K562 (cell line): ENCODE data around the gene RRAGD. TPM values are rescaled to one million over a fixed set of nuclear protein-coding genes. Genes with fewer than 3 reads are reported as not detected.
A peak's percentile ranks its signal among the peaks of the same experiment; 100 is the strongest.

Experiments used
- CREBBP ChIP-seq: IDR thresholded peaks from one replicate; pipeline ENCODE4 v1.6.1; 2012; ENCODE audit warnings: low read depth, mild to moderate bottlenecking, control low read depth, inconsistent platforms, low read length
- ETS2 ChIP-seq: IDR thresholded peaks from 2 replicates; pipeline ENCODE4 v1.6.1; 2016; ENCODE audit warnings: borderline replicate concordance, missing genetic modification characterization, mild to moderate bottlenecking, moderate library complexity, missing compliant biosample characterization; ENCODE audit not compliant: poor library complexity, severe bottlenecking
- FOXK1 ChIP-seq: sonication (generic); formaldehyde crosslinking; IDR thresholded peaks from 2 replicates; pipeline ENCODE4 v1.8.0; 2022; ENCODE audit warnings: missing genetic modification reagents, mild to moderate bottlenecking, borderline replicate concordance
- GATA2 ChIP-seq: sonication (generic); formaldehyde crosslinking; IDR thresholded peaks from 2 replicates; pipeline ENCODE4 v1.4.0; 2020; ENCODE audit warnings: mild to moderate bottlenecking, missing genetic modification reagents
- HDAC3 ChIP-seq: fragments of 450-650 bp; IDR thresholded peaks from 2 replicates; pipeline ENCODE4 v1.6.1; 2018; ENCODE audit warnings: borderline replicate concordance, mild to moderate bottlenecking, moderate library complexity; ENCODE audit not compliant: partially characterized antibody
- HEY1 ChIP-seq: fragments of 250-450 bp; sonication (Bioruptor Pico); IDR thresholded peaks from 2 replicates; pipeline ENCODE4 v1.5.0; 2020; ENCODE audit warnings: mild to moderate bottlenecking, moderate library complexity, borderline replicate concordance
- KAT8 ChIP-seq: fragments of 450-650 bp; IDR thresholded peaks from 2 replicates; pipeline ENCODE4 v1.6.1; 2016; ENCODE audit warnings: low read depth, mild to moderate bottlenecking
- MIER1 ChIP-seq: fragments of 450-650 bp; IDR thresholded peaks from 2 replicates; pipeline ENCODE4 v1.6.1; 2016; ENCODE audit warnings: antibody characterized with exemption, mild to moderate bottlenecking, low read depth
- POLR3A ChIP-seq: IDR thresholded peaks from 2 replicates; pipeline ENCODE4 v1.6.1; 2011; ENCODE audit warnings: borderline replicate concordance, mild to moderate bottlenecking, moderate library complexity; ENCODE audit not compliant: insufficient read length, insufficient read depth; ENCODE audit errors: extremely low read depth
- RFX5 ChIP-seq: IDR thresholded peaks from 2 replicates; pipeline ENCODE4 v1.6.1; 2011; ENCODE audit warnings: low read depth, mild to moderate bottlenecking, improper control_type of control experiment, low read length
- TCF7L2 ChIP-seq: fragments of 150-350 bp; IDR thresholded peaks from 2 replicates; pipeline ENCODE4 v1.6.1; 2016; ENCODE audit warnings: low read depth, mild to moderate bottlenecking, low read length, moderate library complexity
- TSC22D4 ChIP-seq: fragments of 450-650 bp; IDR thresholded peaks from 2 replicates; pipeline ENCODE4 v1.6.1; 2016; ENCODE audit warnings: missing genetic modification characterization, missing biosample characterization, control low read depth
- ZBTB1 ChIP-seq: sonication (generic); formaldehyde crosslinking; IDR thresholded peaks from 2 replicates; pipeline ENCODE4 v1.8.1; 2023; ENCODE audit warnings: missing genetic modification reagents, low read depth, mild to moderate bottlenecking, borderline replicate concordance
- ZNF133 ChIP-seq: fragments of 250-450 bp; sonication (Bioruptor Pico); IDR thresholded peaks from 2 replicates; pipeline ENCODE4 v1.4.0; 2020; ENCODE audit warnings: mild to moderate bottlenecking
- ZNF134 ChIP-seq: fragments of 250-450 bp; sonication (Bioruptor Pico); conservative IDR thresholded peaks from 2 replicates; pipeline ENCODE4 v1.4.0; 2020
- ZNF175 ChIP-seq: fragments of 200-800 bp; sonication (Bioruptor generic); IDR thresholded peaks from 2 replicates; pipeline ENCODE4 v1.6.1; 2016; ENCODE audit warnings: low read depth, mild to moderate bottlenecking, missing genetic modification characterization, missing compliant biosample characterization
- ZNF274 ChIP-seq: IDR thresholded peaks from 2 replicates; pipeline ENCODE4 v1.6.1; 2011; ENCODE audit warnings: low read depth, mild to moderate bottlenecking, low read length, moderate library complexity, borderline replicate concordance
- polyA plus RNA-seq, 8 experiments: library from polyadenylated mRNA; depleted of rRNA in 4 of 8; stranded (reverse) in 5 of 8; unstranded in 3 of 8; fragments of >200 nt; fragmentation: Nextera tagmentation in 2 of 8; fragmentation: Illumina TruSeq in 1 of 8; extraction: Ambion mirVana in 2 of 8; extraction: Trizol in 1 of 8; gene quantifications; 2 replicates each; pipeline versions ENCODE4 v1.2.1 to v1.2.3, GENCODE V29; 2011 to 2014; ENCODE audit warnings: inconsistent platforms in 1 of 8, missing spikeins in 1 of 8
- total RNA-seq, 7 experiments: library from RNA; depleted of rRNA in 6 of 7; stranded (reverse); fragments of >200 nt in 6 of 7; fragmentation: Illumina TruSeq in 2 of 7; extraction: Trizol in 2 of 7; gene quantifications; 2 replicates each; pipeline versions ENCODE4 v1.2.1 to v1.2.3, GENCODE V29; 2011 to 2021; ENCODE audit warnings: low replicate concordance in 1 of 7
- TF ChIP-seq, protein P1 (sequence below): fragments of 250-450 bp; sonication (Bioruptor Pico); IDR thresholded peaks from 2 replicates; pipeline ENCODE4 v1.5.0; 2021; ENCODE audit warnings: mild to moderate bottlenecking, moderate library complexity
- TF ChIP-seq, protein P2 (sequence below): fragments of 450-650 bp; IDR thresholded peaks from 2 replicates; pipeline ENCODE4 v1.6.1; 2016; ENCODE audit warnings: missing biosample characterization, missing genetic modification characterization
- TF ChIP-seq, protein P3 (sequence below): fragments of 450-650 bp; IDR thresholded peaks from one replicate; pipeline ENCODE4 v1.6.1; 2018; ENCODE audit warnings: mild to moderate bottlenecking, moderate library complexity; ENCODE audit not compliant: partially characterized antibody
- TF ChIP-seq, protein P4 (sequence below): fragments of 250-450 bp; sonication (Bioruptor Pico); IDR thresholded peaks from 2 replicates; pipeline ENCODE4 v1.4.0; 2020; ENCODE audit warnings: mild to moderate bottlenecking, moderate library complexity

The RRAGD gene
- total and polyA plus RNA-seq, 9 of the 15 experiments (the other 6 are each of a cell fraction or from before 2014, with no cell fraction given) = 0.03 to 0.07 (median 0.04) TPM; not detected in 6

DNA sequence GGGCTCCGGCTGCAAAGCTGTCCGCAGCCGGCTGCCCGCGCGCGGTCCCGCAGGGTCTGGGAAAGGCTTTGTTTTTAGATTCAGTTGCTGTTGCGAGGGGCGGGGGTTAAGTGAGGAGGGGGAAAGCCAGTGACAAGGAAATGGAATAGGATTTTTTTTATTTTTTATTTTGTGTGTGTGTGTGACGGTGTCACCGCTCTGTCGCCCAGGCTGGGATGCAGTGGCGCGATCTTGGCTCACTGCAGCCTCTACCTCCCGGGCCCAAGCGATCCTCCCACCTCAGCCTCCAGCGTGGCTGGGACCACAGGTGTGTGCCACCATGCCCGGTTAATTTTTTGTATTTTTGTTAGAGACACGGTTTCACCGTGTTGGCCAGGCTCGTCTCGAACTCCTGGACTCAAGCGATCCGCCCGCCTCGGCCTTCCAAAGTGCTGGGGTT, 58.9 kb downstream of the RRAGD start (continued):
- TF ChIP-seq KAT8 = no peak
- no peak for TF ChIP-seq ZBTB1 (CRISPR knock-in tag)
- TF ChIP-seq, protein P1, sequence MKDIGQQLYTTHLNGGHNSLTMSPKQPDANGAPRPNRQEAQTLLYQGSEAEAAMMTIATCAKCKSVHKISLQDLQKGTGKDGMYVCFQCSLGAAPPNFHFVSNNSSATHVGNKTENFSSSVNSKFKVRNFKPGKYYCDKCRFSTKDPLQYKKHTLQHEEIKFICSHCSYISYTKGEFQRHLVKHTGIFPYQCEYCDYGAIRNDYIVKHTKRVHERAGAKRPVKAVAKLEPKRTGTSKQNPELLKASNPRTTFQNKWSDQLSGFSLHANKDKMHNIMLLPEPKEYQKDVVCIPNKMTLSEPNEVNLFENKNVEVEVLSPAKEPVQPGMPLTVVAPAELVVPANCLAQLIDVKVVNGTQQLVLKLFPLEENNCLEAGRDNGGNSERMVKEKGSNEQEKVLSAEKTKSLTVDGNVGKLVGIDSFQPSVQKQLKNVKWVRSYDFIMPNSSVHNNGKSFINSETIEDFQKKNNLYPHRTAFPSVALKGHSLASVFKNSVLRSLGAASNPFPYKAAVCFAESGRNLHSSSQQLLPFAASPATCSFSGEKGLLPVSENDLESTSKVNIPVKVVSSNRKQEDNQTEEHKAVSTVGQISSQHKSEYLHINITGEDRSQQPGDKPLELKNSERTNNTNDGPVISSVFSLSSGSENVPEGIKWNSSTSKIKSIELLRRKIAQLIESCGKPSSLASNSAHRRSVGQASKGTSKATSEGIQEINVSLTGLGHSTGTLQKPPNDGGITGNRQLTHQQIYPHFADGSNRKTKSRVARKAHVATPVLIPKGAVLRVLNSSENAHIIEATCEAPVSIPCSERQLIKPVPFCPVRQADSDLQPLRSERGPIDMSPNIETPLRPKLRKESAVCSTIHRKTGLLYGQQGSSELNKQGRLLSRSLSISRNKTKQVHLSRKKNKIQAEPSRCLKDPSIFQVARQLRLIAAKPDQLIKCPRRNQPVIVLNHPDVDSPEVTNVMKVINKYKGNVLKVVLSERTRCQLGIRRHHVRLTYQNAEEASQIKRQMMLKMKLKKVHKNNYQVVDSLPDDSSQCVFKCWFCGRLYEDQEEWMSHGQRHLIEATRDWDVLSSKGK (CRISPR knock-in tag) = no peak
- TF ChIP-seq, protein P2, sequence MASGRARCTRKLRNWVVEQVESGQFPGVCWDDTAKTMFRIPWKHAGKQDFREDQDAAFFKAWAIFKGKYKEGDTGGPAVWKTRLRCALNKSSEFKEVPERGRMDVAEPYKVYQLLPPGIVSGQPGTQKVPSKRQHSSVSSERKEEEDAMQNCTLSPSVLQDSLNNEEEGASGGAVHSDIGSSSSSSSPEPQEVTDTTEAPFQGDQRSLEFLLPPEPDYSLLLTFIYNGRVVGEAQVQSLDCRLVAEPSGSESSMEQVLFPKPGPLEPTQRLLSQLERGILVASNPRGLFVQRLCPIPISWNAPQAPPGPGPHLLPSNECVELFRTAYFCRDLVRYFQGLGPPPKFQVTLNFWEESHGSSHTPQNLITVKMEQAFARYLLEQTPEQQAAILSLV (tag) = no peak
- no peak for TF ChIP-seq MIER1
- TF ChIP-seq TCF7L2 = no peak
- TF ChIP-seq HDAC3 = no peak
- TF ChIP-seq TSC22D4 = no peak
- no peak for TF ChIP-seq ZNF274
- TF ChIP-seq, protein P3, sequence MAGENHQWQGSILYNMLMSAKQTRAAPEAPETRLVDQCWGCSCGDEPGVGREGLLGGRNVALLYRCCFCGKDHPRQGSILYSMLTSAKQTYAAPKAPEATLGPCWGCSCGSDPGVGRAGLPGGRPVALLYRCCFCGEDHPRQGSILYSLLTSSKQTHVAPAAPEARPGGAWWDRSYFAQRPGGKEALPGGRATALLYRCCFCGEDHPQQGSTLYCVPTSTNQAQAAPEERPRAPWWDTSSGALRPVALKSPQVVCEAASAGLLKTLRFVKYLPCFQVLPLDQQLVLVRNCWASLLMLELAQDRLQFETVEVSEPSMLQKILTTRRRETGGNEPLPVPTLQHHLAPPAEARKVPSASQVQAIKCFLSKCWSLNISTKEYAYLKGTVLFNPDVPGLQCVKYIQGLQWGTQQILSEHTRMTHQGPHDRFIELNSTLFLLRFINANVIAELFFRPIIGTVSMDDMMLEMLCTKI = no peak
- 0 out of 2 replicates have a peak, but pooled peaks have one; percentile 23 for TF ChIP-seq FOXK1 (CRISPR knock-in tag)
- no peak for TF ChIP-seq RFX5
- TF ChIP-seq ZNF175 (CRISPR knock-in tag) = peak; percentile 52; the same call in 1 of the 2 replicates
- TF ChIP-seq GATA2 = no peak
- no peak for TF ChIP-seq ZNF133 (CRISPR knock-in tag)
- no peak for TF ChIP-seq HEY1
- TF ChIP-seq POLR3A = no peak
- no peak for TF ChIP-seq ZNF134 (CRISPR knock-in tag)
- no peak for TF ChIP-seq ETS2 (tag)
- no peak for TF ChIP-seq CREBBP
- TF ChIP-seq, protein P4, sequence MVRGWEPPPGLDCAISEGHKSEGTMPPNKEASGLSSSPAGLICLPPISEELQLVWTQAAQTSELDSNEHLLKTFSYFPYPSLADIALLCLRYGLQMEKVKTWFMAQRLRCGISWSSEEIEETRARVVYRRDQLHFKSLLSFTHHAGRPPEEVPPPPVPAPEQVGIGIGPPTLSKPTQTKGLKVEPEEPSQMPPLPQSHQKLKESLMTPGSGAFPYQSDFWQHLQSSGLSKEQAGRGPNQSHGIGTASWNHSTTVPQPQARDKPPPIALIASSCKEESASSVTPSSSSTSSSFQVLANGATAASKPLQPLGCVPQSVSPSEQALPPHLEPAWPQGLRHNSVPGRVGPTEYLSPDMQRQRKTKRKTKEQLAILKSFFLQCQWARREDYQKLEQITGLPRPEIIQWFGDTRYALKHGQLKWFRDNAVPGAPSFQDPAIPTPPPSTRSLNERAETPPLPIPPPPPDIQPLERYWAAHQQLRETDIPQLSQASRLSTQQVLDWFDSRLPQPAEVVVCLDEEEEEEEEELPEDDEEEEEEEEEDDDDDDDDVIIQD (CRISPR knock-in tag) = no peak
